AG04450 (cell line): ENCODE results near the gene FAM47E. TPM values are rescaled to one million over a fixed set of nuclear protein-coding genes. Genes with fewer than 3 reads are reported as not detected.

ENCODE experiments used
- CTCF ChIA-PET: fragments of 300-600, 350-600 bp; formaldehyde crosslinking; extraction: SDS; loops from one replicate; lab custom pipeline; 2022; ENCODE audit warnings: antibody characterized with exemption, inconsistent platforms; lab: Charles Lee
- POLR2A ChIA-PET: fragments of 350-600 bp; formaldehyde crosslinking; extraction: SDS; loops from one replicate; lab custom pipeline; 2021; ENCODE audit warnings: antibody characterized with exemption, inconsistent platforms; lab: Yijun Ruan, JAX
- DNase-seq: peaks from one replicate; pipeline ENCODE4 v3.0.0-alpha.2; 2011; ENCODE audit warnings: low read depth, low spot score
- H3K27ac ChIP-seq: one replicate; pipeline ENCODE4 v1.5.1; 2012; ENCODE audit warnings: low read depth, low read length, control low read depth
- H3K27me3 ChIP-seq: one replicate; pipeline ENCODE4 v1.6.0; 2012; ENCODE audit warnings: low read length; ENCODE audit not compliant: control insufficient read depth, insufficient read depth
- H3K4me3 ChIP-seq: 2 replicates; pipeline ENCODE4 v1.5.1; 2011; ENCODE audit warnings: mild to moderate bottlenecking, low read depth, low read length, control low read depth
- H3K9me3 ChIP-seq: 2 replicates; pipeline ENCODE4 v1.5.1; 2012; ENCODE audit warnings: low read length; ENCODE audit not compliant: control insufficient read depth, insufficient read depth
- CTCF ChIP-seq: IDR thresholded peaks from 2 replicates; pipeline ENCODE4 v1.5.1; 2011; ENCODE audit warnings: low read depth, low read length, control low read depth, inconsistent platforms
- polyA plus RNA-seq: library from polyadenylated mRNA; depleted of rRNA; stranded (reverse); fragments of >200 nt; gene quantifications from 2 replicates; pipeline ENCODE4 v1.2.3, GENCODE V29; 2011; rRNA removed

FAM47E gene
- polyA plus RNA-seq, 1 experiment: 0.06 TPM

GRCh38 chr4:76315267-76315918 lies 63.9 kb downstream of the FAM47E start:
- Histone ChIP-seq H3K27me3 (no peaks in the 10 kb centered on the region), H3K27ac (no peak overlapping the region), H3K9me3 (no peaks in the 10 kb centered on the region), H3K4me3 (no peak overlapping the region)
- DNase-seq: no peak
- POLR2A ChIA-PET: no interaction called here
- no peak for TF ChIP-seq CTCF
- CTCF ChIA-PET: interaction anchor here (2.2 kb wide), 1 partner anchor 8 kb away, joined by 6 read pairs; no protein-coding TSS in a partner anchor

GRCh38 chr4:76316131-76316530 lies 64.6 kb downstream of the FAM47E start:
- DNase-seq: no peak
- H3K9me3 ChIP-seq: no peaks in the 10 kb centered on the region
- no peaks in the 10 kb centered on the region for H3K27me3 ChIP-seq
- CTCF ChIA-PET: interaction anchor here (0.7 to 2.2 kb wide), 3 partner anchors 9 to 138 kb away, joined by 4 to 8 read pairs (median 6); no protein-coding TSS in a partner anchor
- POLR2A ChIA-PET: no interaction called here
- H3K4me3 ChIP-seq: no peak overlapping the region
- no peak for TF ChIP-seq CTCF
- H3K27ac ChIP-seq: no peak overlapping the region

DNA sequence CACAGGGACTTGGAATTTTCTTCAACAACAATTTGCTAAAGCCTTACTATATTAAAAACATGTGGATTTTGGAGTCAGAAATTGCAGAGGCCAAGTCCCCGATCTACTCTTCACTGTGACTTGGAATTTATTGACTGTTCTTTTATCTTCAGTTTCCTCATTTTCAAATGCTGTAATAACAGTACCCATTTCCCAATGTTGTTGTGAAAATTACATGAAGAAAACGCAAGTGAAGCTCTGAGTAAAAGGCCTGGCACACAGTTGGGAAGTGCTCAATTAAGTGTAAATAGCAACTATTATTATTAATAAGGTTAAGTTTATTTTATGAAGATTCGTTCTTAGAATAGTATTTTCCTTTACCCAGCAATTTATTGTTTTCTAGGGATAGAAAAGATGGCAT lies 70.7 kb downstream of the FAM47E start:
- CTCF ChIA-PET: no interaction called here
- DNase-seq: no peak
- TF ChIP-seq CTCF: no peak
- H3K4me3 ChIP-seq: no peak overlapping the region
- H3K27me3 ChIP-seq: no peaks in the 10 kb centered on the region
- H3K9me3 ChIP-seq: no peaks in the 10 kb centered on the region
- POLR2A ChIA-PET: no interaction called here
- H3K27ac ChIP-seq: no peak overlapping the region

GRCh38 chr4:76325072-76325471 lies 73.6 kb downstream of the FAM47E start:
- Histone ChIP-seq H3K27me3 (no peaks in the 10 kb centered on the region), H3K9me3 (no peaks in the 10 kb centered on the region), H3K4me3 (no peak overlapping the region), H3K27ac (no peak overlapping the region)
- POLR2A ChIA-PET: no interaction called here
- TF ChIP-seq CTCF: no peak
- CTCF ChIA-PET: interaction anchor here (0.9 to 1.3 kb wide), 2 partner anchors 145 to 146 kb away, joined by 3 to 4 read pairs; no protein-coding TSS in a partner anchor
- no peak for DNase-seq

- TF ChIP-seq CTCF: no peak
- POLR2A ChIA-PET: no interaction called here
- DNase-seq: no peak
- Histone ChIP-seq H3K27ac (no peak overlapping the region), H3K9me3 (no peaks in the 10 kb centered on the region), H3K4me3 (no peak overlapping the region), H3K27me3 (no peaks in the 10 kb centered on the region)
- CTCF ChIA-PET: interaction anchor here (1.3 kb wide), 1 partner anchor 146 kb away, joined by 3 read pairs; no protein-coding TSS in a partner anchor
These were observed 75.0 kb downstream of the FAM47E start for GRCh38 chr4:76326515-76326914.

Other genes with a start within 250 kb of the FAM47E start
- not detected in 2 replicates for gene CXCL9, start 244.2 kb upstream of the FAM47E start, polyA plus RNA-seq
- gene CXCL10, start 228.2 kb upstream of the FAM47E start, polyA plus RNA-seq: 3.0 TPM in 2 replicates
- 0.05 and 0.09 TPM in 2 replicates for gene CXCL11, start 215.7 kb upstream of the FAM47E start, polyA plus RNA-seq
- 0.20 TPM in 1 of 2 replicates, not detected in the other for gene ART3, start 177.0 kb upstream of the FAM47E start, polyA plus RNA-seq
- gene NUP54, start 103.3 kb upstream of the FAM47E start, polyA plus RNA-seq: 33.4 and 54.5 TPM in 2 replicates
- gene SCARB2, start 37.9 kb upstream of the FAM47E start, polyA plus RNA-seq: 152 and 161 TPM in 2 replicates
- gene STBD1, start 55.0 kb downstream of the FAM47E start, polyA plus RNA-seq: 0.69 and 0.92 TPM in 2 replicates
- not detected in 2 replicates for gene CCDC158, start 169.4 kb downstream of the FAM47E start, polyA plus RNA-seq
- gene SHROOM3, start 183.5 kb downstream of the FAM47E start, polyA plus RNA-seq: 9.5 and 13.1 TPM in 2 replicates